ENCODE measurements around the gene EPS8L1. TPM values are rescaled to one million over a fixed set of nuclear protein-coding genes. Genes with fewer than 3 reads are reported as not detected.
A peak's percentile ranks its signal among the peaks of the same experiment; 100 is the strongest.

Gene EPS8L1
- total RNA-seq, 1 experiment from 2014 or later: 2.5 TPM

- DNase-seq (ENCODE audit: low read depth): no peak
Observed at GRCh38 chr19:55115446-55116065, 39.9 kb downstream of the EPS8L1 start.

DNA sequence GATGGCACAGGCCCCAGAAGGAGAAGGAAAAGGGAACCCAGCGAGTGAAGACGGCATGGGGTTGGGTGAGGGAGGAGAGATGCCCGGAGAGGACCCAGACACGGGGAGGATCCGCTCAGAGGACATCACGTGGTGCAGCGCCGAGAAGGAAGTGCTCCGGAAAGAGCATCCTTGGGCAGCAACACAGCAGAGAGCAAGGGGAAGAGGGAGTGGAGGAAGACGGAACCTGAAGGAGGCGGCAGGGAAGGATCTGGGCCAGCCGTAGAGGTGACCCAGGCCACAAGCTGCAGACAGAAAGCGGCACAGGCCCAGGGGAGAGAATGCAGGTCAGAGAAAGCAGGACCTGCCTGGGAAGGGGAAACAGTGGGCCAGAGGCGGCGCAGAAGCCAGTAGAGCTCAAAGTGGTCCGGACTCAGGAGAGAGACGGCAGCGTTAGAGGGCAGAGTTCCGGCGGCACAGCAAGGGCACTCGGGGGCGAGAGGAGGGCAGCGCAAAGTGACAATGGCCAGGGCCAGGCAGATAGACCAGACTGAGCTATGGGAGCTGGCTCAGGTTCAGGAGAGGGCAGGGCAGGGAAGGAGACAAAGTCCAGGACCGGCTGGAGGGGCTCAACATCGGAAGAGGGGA, 40.7 kb downstream of the EPS8L1 start:
- DNase-seq (ENCODE audit: low read depth): peak; percentile 39

DNA sequence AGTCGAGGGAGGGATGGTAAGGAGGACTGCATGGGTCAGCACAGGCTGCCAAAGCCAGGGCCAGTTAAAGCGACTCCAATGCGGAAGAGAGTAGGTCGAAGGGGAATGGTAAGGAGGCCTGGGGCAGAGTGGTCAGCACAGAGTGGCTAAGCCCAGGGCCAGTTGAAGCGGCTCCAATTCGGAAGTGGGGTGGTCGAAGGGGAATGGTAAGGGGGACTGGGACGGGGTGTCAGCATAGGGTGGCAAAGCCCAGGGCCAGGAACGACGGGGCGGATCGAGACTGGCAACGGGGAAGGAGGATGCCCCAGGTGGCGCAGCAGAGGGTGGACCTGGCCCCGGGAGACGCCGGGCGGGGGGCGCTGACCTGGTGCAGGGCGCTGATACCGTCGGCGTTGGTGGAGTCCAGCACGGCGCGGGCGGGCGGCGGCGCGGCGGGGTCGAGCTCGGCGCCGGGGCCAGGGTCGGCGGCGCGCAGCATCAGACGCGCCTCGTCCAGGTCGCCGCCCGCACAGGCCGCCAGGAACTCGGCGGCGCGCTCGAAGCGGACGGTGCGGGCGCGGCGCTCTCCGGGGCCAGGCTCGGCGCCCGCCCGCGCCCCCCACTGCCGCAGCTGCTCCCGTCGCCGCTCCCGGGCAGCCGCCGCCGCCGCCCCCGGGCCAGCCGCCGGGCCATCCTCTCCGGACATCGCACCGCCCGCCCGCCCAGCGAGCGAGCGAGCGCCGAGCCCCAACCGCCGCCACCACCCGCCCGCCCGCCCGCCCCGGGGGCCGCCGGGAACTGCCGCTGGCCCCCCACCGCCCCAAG, 41.4 kb downstream of the EPS8L1 start, which contains the start of gene PPP1R12C:
TSS of gene PPP1R12C (minus strand) at position 779 of the 804 bp plus-strand sequence. CDS start at position 685, 94 bp downstream.
- DNase-seq (ENCODE audit: low read depth): peak; percentile 29

DNA sequence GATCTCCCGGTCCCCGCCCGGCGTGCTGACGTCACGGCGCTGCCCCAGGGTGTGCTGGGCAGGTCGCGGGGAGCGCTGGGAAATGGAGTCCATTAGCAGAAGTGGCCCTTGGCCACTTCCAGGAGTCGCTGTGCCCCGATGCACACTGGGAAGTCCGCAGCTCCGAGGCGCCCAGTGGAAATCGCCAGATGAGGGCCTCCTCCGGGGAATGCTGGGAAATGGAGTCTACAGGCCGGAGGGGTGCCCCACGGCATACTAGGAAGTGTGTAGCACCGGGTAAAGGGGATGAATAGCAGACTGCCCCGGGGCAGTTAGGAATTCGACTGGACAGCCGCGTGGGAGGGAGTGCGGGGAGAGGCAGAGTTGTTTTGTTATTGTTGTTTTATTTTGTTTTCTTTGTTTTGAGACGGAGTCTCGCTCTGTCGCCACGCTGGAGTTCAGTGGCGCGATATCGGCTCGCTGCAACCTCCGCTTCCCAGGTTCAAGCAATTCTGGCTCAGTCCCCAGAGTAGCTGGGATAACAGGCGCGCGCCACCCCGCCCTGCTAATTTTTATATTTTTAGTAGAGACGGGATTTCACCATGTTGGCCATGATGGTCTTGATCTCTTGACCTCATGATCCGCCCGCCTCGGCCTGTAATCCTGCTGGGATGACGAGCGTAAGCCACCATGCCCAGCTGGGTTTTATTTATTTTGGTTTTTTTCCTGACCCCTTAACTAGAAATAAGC, 42.2 kb downstream of the EPS8L1 start:
- peak; percentile 99 for DNase-seq (ENCODE audit: low read depth)

DNA sequence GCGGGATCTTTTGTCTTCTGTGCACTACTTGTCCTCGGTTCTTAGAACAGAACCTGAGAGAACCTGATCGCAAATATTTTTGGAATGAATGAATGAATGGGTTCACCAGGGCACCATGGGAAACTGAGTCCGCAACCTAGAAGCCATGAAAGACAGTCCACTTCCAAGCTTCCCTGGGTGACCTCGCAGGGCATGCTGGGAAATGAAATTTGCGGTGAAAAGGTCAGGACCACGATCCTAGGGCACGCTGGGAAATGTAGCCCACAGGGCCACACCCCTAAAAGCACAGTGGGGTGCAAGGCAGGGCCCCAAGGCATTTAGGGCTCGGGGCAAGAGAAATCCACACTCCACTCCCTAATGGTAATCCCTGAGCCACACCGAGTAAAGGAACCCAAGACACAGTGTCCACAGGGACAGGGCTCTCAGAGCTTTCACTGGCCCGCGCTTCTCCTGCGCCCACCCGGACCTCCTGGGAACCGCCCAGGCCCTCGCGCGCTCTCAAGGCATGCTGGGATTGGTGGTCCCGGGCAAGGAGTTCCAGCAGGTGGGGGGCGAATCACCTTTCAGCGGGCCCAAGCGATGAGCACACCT, 42.8 kb downstream of the EPS8L1 start:
- DNase-seq (ENCODE audit: low read depth): no peak

DNA sequence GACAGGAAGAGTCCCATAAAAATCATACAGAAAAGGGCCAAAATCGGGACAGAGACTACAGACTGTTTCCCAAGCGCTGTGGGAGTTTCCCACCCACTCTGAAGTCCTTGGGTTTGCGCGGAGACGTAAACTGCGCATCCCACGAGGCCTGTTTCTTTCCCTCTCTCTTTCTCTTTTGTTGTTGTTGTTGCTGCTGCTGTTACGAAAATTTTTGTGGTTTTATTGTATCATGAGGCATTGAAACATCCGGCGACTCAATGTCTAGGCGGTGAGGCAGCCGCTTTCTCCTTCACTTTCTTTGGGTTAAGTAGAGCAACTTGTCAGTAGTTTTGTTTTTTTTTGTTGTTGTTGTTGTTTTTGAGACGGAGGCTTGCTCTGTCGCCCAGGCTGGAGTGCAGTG, 43.4 kb downstream of the EPS8L1 start:
- DNase-seq (ENCODE audit: low read depth): no peak

- no peak for DNase-seq (ENCODE audit: low read depth)
Observed at GRCh38 chr19:55131421-55131820, 55.8 kb downstream of the EPS8L1 start.

DNA sequence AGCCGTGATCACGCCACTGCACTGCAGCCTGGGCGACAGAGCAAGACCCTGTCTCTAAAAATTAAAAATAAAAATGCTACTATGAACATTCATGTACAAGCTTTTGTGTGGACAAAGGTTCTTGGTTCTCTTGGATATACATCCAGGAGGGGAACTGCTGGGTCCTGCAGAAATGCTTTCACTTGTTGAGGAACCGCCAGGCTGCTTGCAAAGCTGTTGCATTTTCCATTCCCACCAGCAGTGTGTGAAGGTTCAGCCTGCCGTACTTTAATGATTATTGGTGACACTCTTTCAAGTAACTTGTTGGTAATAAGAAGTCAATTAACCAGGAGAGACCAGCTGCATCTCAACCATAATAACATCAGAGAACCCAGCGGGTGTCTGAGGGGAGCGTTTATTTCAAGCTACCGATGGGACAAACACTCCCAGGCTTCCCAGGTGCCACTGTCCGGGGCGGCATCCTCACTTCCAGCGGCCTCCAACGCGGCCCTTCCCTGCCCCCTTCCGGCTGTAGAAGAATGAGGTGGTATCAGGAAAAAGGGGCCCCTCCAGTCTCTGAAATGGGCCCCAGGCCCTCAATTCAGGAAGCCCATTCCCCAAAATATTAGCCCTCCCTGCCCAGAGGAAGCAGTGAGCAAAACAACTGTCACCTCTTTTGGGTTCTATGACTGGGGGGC, 56.9 kb downstream of the EPS8L1 start:
- no peak for DNase-seq (ENCODE audit: low read depth)

GRCh38 chr19:55133639-55134444, 58.2 kb downstream of the EPS8L1 start:
- DNase-seq (ENCODE audit: low read depth): no peak

DNA sequence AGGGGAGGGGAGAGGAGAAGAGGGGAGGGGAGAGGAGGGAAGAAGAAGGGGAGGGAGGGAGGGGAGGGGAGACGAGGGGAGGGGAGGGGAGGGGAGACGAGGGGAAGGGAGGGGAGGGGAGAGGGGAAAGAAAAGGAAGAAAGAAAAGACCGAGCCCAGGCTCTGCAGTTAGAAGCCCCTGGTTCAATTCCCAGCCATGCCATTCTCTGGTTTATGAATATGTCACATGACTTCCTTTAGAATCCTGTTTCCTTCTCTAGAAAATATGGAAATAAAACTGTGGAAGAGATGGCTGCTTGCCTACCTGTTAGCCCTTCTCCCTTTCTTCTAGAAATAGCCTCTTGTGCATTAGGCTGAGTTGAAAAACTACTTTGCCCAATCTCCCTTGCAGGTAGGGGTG, 59.1 kb downstream of the EPS8L1 start:
- DNase-seq (ENCODE audit: low read depth): no peak

- no peak for DNase-seq (ENCODE audit: low read depth)
Observed at GRCh38 chr19:55136399-55137102, 60.9 kb downstream of the EPS8L1 start.

Other genes with a start within 250 kb of the EPS8L1 start
- not detected in 2 replicates for gene KIR2DS4, start 243.2 kb upstream of the EPS8L1 start, total RNA-seq (2014; rRNA removed; shearing (Covaris generic))
- not detected in 2 replicates for gene KIR3DL2, start 225.4 kb upstream of the EPS8L1 start, total RNA-seq (2014; rRNA removed; shearing (Covaris generic))
- gene FCAR, start 201.6 kb upstream of the EPS8L1 start, total RNA-seq (2014; rRNA removed; shearing (Covaris generic)): not detected in 2 replicates
- not detected in 2 replicates for gene NCR1, start 169.7 kb upstream of the EPS8L1 start, total RNA-seq (2014; rRNA removed; shearing (Covaris generic))
- gene NLRP7, start 128.3 kb upstream of the EPS8L1 start, total RNA-seq (2014; rRNA removed; shearing (Covaris generic)): not detected in 2 replicates
- gene NLRP2, start 109.5 kb upstream of the EPS8L1 start, total RNA-seq (2014; rRNA removed; shearing (Covaris generic)): not detected in 2 replicates
- gene GP6, start 37.6 kb upstream of the EPS8L1 start, total RNA-seq (2014; rRNA removed; shearing (Covaris generic)): not detected in 2 replicates
- 2.8 and 5.3 TPM in 2 replicates for gene RDH13, start 12.7 kb upstream of the EPS8L1 start, total RNA-seq (2014; rRNA removed; shearing (Covaris generic))
- 26.9 and 39.9 TPM in 2 replicates for gene PPP1R12C, start 41.8 kb downstream of the EPS8L1 start, total RNA-seq (2014; rRNA removed; shearing (Covaris generic))
- gene TNNT1, start 73.3 kb downstream of the EPS8L1 start, total RNA-seq (2014; rRNA removed; shearing (Covaris generic)): 25.5 and 40.1 TPM in 2 replicates
- 0.42 TPM in 1 of 2 replicates, not detected in the other for gene TNNI3, start 81.9 kb downstream of the EPS8L1 start, total RNA-seq (2014; rRNA removed; shearing (Covaris generic))
- 0.44 and 4.0 TPM in 2 replicates for gene DNAAF3, start 90.7 kb downstream of the EPS8L1 start, total RNA-seq (2014; rRNA removed; shearing (Covaris generic))
- gene SYT5, start 104.4 kb downstream of the EPS8L1 start, total RNA-seq (2014; rRNA removed; shearing (Covaris generic)): not detected in 2 replicates
- gene PTPRH, start 133.6 kb downstream of the EPS8L1 start, total RNA-seq (2014; rRNA removed; shearing (Covaris generic)): 0.79 and 1.5 TPM in 2 replicates
- 1.2 and 1.7 TPM in 2 replicates for gene TMEM86B, start 152.9 kb downstream of the EPS8L1 start, total RNA-seq (2014; rRNA removed; shearing (Covaris generic))
- gene PPP6R1, start 183.1 kb downstream of the EPS8L1 start, total RNA-seq (2014; rRNA removed; shearing (Covaris generic)): 23.9 and 48.8 TPM in 2 replicates
- gene HSPBP1, start 204.2 kb downstream of the EPS8L1 start, total RNA-seq (2014; rRNA removed; shearing (Covaris generic)): 25.5 and 37.2 TPM in 2 replicates
- 0.17 and 2.7 TPM in 2 replicates for gene BRSK1, start 208.1 kb downstream of the EPS8L1 start, total RNA-seq (2014; rRNA removed; shearing (Covaris generic))
- gene TMEM150B, start 249.5 kb downstream of the EPS8L1 start, total RNA-seq (2014; rRNA removed; shearing (Covaris generic)): not detected in 2 replicates

Measured in M059J (cell line).